ENCODE results near the gene DNAJA2.

GRCh38 chr16:47013910-47014309, 40.4 kb upstream of the DNAJA2 start:
- TF ChIP-seq CTCF (IDR thresholded peaks at IDR 0.05; ENCODE audit: extremely low read depth in 1 of 2, insufficient read depth in 1 of 2, low read depth in 1 of 2, low read length in 2 of 2) (no peak), POLR2AphosphoS5 (IDR thresholded peaks at IDR 0.05; ENCODE audit: insufficient read depth, low read depth, low read length) (no peak), FOS (IDR thresholded peaks at IDR 0.05; ENCODE audit: borderline replicate concordance, insufficient read depth, low read length) (no peak), EZH2 (IDR thresholded peaks at IDR 0.05; ENCODE audit: borderline replicate concordance, low read depth, low read length, severe bottlenecking) (no peak), POLR2A (IDR thresholded peaks at IDR 0.05; ENCODE audit: low read depth, low read length) (no peak)
- TF ChIP-seq, protein P1, sequence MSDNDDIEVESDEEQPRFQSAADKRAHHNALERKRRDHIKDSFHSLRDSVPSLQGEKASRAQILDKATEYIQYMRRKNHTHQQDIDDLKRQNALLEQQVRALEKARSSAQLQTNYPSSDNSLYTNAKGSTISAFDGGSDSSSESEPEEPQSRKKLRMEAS (IDR thresholded peaks at IDR 0.05; ENCODE audit: insufficient read depth, insufficient read length), result no peak
